ENCODE data around the gene ATOSA. TPM values are rescaled to one million over a fixed set of nuclear protein-coding genes. Genes with fewer than 3 reads are reported as not detected.

ATOSA gene
- total and polyA plus RNA-seq, 2 of the 8 experiments (the other 6 are each of a cell fraction or from before 2014, with no cell fraction given) = 4.6 to 7.9 TPM

GRCh38 chr15:52642386-52643361 lies 36.5 kb downstream of the ATOSA start:
- Histone ChIP-seq H2AFZ (ENCODE audit: low read length) (no peak overlapping the region), H3K4me1 (replicated peaks in 1 of 4; ENCODE audit: control insufficient read depth in 3 of 4, insufficient read depth in 4 of 4, low read length in 3 of 4) (no peaks in the 10 kb centered on the region), H3K27me3 (replicated peaks in 1 of 4; ENCODE audit: control insufficient read depth in 3 of 4, extremely low read depth in 1 of 4, insufficient read depth in 3 of 4, low read length in 3 of 4) (no peaks in the 10 kb centered on the region), H3K79me1 (ENCODE audit: low read depth, low read length) (no peaks in the 10 kb centered on the region), H2BK12ac (ENCODE audit: low read depth, low read length) (no peak overlapping the region), H3K27ac (ENCODE audit: low read depth, low read length) (no peak overlapping the region), H4K5ac (ENCODE audit: insufficient read length, low read depth, low read length) (no peak overlapping the region), H3K23me2 (ENCODE audit: low read depth, low read length) (no peaks in the 10 kb centered on the region; the same call in 1 of the 2 replicates), H3K79me2 (ENCODE audit: control insufficient read depth in 1 of 2, insufficient read depth in 2 of 2, low read length in 2 of 2) (no peaks in the 10 kb centered on the region), H3K23ac (ENCODE audit: insufficient read length) (no peak overlapping the region), H3K4ac (replicated peaks; ENCODE audit: insufficient read length, low read depth, low read length) (no peak overlapping the region), H2AK5ac (ENCODE audit: low read depth, low read length) (no peak overlapping the region), H2BK5ac (ENCODE audit: low read depth, low read length) (no peak overlapping the region), H3K14ac (ENCODE audit: insufficient read length) (no peak overlapping the region), H4K91ac (replicated peaks; ENCODE audit: insufficient read length, low read length) (no peak overlapping the region), H3K4me3 (ENCODE audit: extremely low read depth in 1 of 4, insufficient read depth in 2 of 4, low read depth in 3 of 4, low read length in 4 of 4) (no peak overlapping the region), H3K9ac (replicated peaks in 1 of 4; ENCODE audit: extremely low read depth in 1 of 4, low read depth in 3 of 4, low read length in 3 of 4) (no peak overlapping the region), H3K18ac (ENCODE audit: extremely low read depth, low read length) (no peak overlapping the region), H2BK20ac (ENCODE audit: low read length) (no peak overlapping the region), H4K8ac (ENCODE audit: extremely low read depth, insufficient read depth, low read length) (no peak overlapping the region), H3K36me3 (ENCODE audit: control insufficient read depth in 2 of 4, insufficient read depth in 4 of 4, low read length in 3 of 4) (no peaks in the 10 kb centered on the region), H3K4me2 (ENCODE audit: insufficient read depth in 1 of 2, low read depth in 2 of 2, low read length in 2 of 2) (no peak overlapping the region), H4K20me1 (replicated peaks in 1 of 2; ENCODE audit: control insufficient read depth in 1 of 2, insufficient read depth in 2 of 2, low read length in 2 of 2) (no peaks in the 10 kb centered on the region), H2BK15ac (ENCODE audit: low read length) (no peak overlapping the region), H2BK120ac (replicated peaks; ENCODE audit: low read depth, low read length) (no peak overlapping the region), H3K9me3 (ENCODE audit: insufficient read depth in 2 of 2, low read depth in 1 of 2, low read length in 1 of 2) (no peaks in the 10 kb centered on the region), H3K56ac (replicated peaks; ENCODE audit: insufficient read length, low read depth, low read length) (no peak overlapping the region)
- ChIA-PET CTCF (ENCODE audit: partially characterized antibody) (interaction anchor here (0.6 to 2.1 kb wide), 5 partner anchors 13 to 386 kb away, joined by 3 to 6 read pairs (median 3); no protein-coding TSS in a partner anchor), POLR2A (ENCODE audit: partially characterized antibody) (interaction anchor here (0.6 to 1.0 kb wide), 2 partner anchors 70 to 76 kb away, joined by 3 to 4 read pairs; no protein-coding TSS in a partner anchor)
- WGBS, 2 experiments (ENCODE audit: extremely low coverage in 1 of 2, insufficient coverage in 1 of 2, insufficient read length in 1 of 2, insufficient replicate concordance in 2 of 2, low coverage in 1 of 2, low lambda C conversion rate in 2 of 2, missing lambda C conversion rate in 1 of 2) = 91% methylated on average over 5 of the region's 5 CpGs; no CpG with 5 or more reads in 1 of the 2 experiments
- FAIRE-seq = no peak
- TF ChIP-seq JUND (IDR thresholded peaks at IDR 0.05; ENCODE audit: low read length) = no peak
- no peak for TF ChIP-seq HDAC6 (IDR thresholded peaks at IDR 0.05; ENCODE audit: low read depth, low read length)
- TF ChIP-seq TEAD4 (IDR thresholded peaks at IDR 0.05; ENCODE audit: low read depth, low read length) = no peak
- TF ChIP-seq TAF7 (optimal IDR thresholded peaks at IDR 0.05; ENCODE audit: borderline replicate concordance, low read depth, low read length) = no peak
- no peak for TF ChIP-seq E2F6 (IDR thresholded peaks at IDR 0.05)
- no peak for TF ChIP-seq CEBPB (IDR thresholded peaks at IDR 0.05; ENCODE audit: low read depth, low read length)
- no peak for TF ChIP-seq ATF2 (IDR thresholded peaks at IDR 0.05; ENCODE audit: low read length)
- DNase-seq (ENCODE audit: low read depth in 1 of 2, low spot score in 2 of 2) = no peak

Data from H1 (cell line).